Thyroid gland (tissue), 4 donors: ENCODE measurements around the gene REV3L. TPM values are rescaled to one million over a fixed set of nuclear protein-coding genes. Genes with fewer than 3 reads are reported as not detected.
A peak's percentile ranks its signal among the peaks of the same experiment; 100 is the strongest.

Experiments used
- DNase-seq, 2 donors: peaks; one replicate each; pipeline ENCODE4 v3.0.0-alpha.2; 2019
- H3K27ac ChIP-seq, 3 donors: fragments of 200-600 bp; sonication (generic); 1 replicate in 2 of 3; 2 replicates in 1 of 3; pipeline ENCODE4 v1.5.1; 2016 to 2019; ENCODE audit warnings: mild to moderate bottlenecking in 1 of 3, moderate library complexity in 1 of 3
- H3K27me3 ChIP-seq: fragments of 200-600 bp; sonication (generic); one replicate; pipeline ENCODE4 v1.5.1; 2019
- H3K36me3 ChIP-seq, 2 donors: fragments of 200-600 bp; sonication (generic); one replicate each; pipeline ENCODE4 v1.5.1; 2016 to 2019
- H3K4me1 ChIP-seq, 2 donors: fragments of 200-600 bp; sonication (generic); one replicate each; pipeline ENCODE4 v1.5.1; 2017 to 2019
- H3K4me3 ChIP-seq, 3 donors: fragments of 200-600 bp; sonication (generic); replicated peaks in 1 of 3; 1 replicate in 2 of 3; 2 replicates in 1 of 3; pipeline ENCODE4 v1.5.1; 2016; ENCODE audit warnings: mild to moderate bottlenecking in 1 of 3
- H3K9me3 ChIP-seq: fragments of 200-600 bp; sonication (generic); one replicate; pipeline ENCODE4 v1.5.1; 2017
- CTCF ChIP-seq, 6 experiments: fragments of 200-600 bp in 3 of 6; fragments of 450-650 bp in 3 of 6; sonication (generic) in 3 of 6; IDR thresholded peaks; one replicate each; pipeline ENCODE4 v1.5.1; 2016 to 2019; ENCODE audit warnings: antibody characterized with exemption in 6 of 6, mild to moderate bottlenecking in 2 of 6, inconsistent platforms in 1 of 6, moderate library complexity in 1 of 6
- POLR2A ChIP-seq, 2 donors: fragments of 450-650 bp; IDR thresholded peaks; one replicate each; pipeline ENCODE4 v1.6.1; 2017; ENCODE audit warnings: antibody characterized with exemption in 2 of 2, mild to moderate bottlenecking in 2 of 2, moderate library complexity in 1 of 2
- WGBS, 2 donors: methylation state at CpG; one replicate each; pipeline ENCODE4 v1.1.5; 2017; 5-methylcytosine and 5-hydroxymethylcytosine counted together
- intact Hi-C: fragments of 100-400 bp; cut with DNase I; formaldehyde crosslinking; loops from one replicate; pipeline ENCODE4 v1.15.1; 2023
- total RNA-seq, 4 donors: library from RNA; depleted of rRNA; stranded (reverse); fragments of >200 nt; gene quantifications; one replicate each; pipeline ENCODE4 v1.2.3, GENCODE V29; 2016

Gene REV3L
- total RNA-seq, 4 donors from 2014 or later: 38.2 to 73.5 (median 60.0) TPM

DNA sequence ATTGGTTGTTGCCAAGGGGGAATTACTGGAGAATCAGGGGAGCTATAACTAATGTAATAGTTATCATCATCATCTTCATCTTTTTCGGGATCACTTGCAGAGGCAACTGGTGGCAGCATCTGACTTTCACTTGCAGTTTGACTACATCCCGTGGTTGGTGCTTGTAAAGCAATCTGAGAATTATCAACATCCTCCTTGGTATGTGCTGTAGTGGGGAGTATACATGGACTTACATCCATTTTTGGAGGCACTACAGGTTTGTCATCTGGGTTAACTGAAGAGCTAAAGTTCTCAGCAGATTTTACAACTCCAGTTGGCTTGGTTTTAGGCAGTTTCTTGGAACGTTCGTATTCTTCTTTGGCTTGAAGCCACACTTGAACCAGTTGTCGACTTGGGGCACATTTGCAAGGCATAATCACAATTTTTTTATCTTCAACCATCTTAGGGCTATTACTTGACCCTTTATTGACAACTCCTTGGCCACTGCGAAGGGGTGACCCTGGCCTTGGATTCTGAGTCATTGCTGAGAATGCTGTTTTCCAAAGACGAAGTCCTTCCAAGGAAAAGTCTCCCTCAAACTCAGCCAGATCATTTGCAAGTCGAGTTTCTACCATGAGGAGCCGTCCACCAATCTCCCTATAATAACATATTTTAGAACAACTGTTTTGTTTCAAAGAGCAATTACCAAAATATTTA lies 115.5 kb downstream of the REV3L start:
- H3K27ac ChIP-seq: no peak overlapping the region
- 77 to 80% methylated on average over 9 of the region's 9 CpGs for WGBS, 2 donors
- no peaks in the 10 kb centered on the region for H3K9me3 ChIP-seq
- no peak for DNase-seq
- TF ChIP-seq POLR2A (IDR thresholded peaks at IDR 0.05) (no peak), CTCF (IDR thresholded peaks at IDR 0.05) (no peak)
- intact Hi-C loops: no loop called here
- no peaks in the 10 kb centered on the region for H3K4me1 ChIP-seq
- H3K36me3 ChIP-seq: no peaks in the 10 kb centered on the region
- no peak overlapping the region for H3K4me3 ChIP-seq
- no peaks in the 10 kb centered on the region for H3K27me3 ChIP-seq

DNA sequence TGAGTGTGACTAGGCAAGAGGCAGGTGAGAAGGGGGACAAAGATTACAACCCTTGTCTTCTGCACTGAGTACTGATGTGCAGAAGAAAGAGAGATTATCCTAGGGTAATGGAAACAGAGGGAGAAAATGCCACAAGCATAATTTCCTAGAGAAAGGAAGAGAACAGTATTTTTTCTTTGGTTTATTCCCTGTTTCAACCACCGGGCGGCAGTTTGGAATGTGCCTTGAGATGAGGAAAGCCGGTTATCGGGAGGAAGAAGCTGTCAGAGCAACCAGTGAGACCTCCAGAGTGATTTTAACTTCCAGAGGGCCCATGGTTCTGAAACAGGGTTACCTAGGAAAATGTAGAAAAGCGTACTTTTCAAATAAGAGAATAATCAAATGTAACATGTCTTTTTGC lies 121.4 kb downstream of the REV3L start:
- TF ChIP-seq CTCF (IDR thresholded peaks at IDR 0.05) (peak in 4 of 6 experiments; percentile 21 to 58 (median 52)), POLR2A (IDR thresholded peaks at IDR 0.05) (no peak)
- Histone ChIP-seq H3K27ac (no peak overlapping the region), H3K9me3 (no peaks in the 10 kb centered on the region), H3K36me3 (no peaks in the 10 kb centered on the region), H3K27me3 (no peaks in the 10 kb centered on the region), H3K4me3 (no peak overlapping the region), H3K4me1 (no peaks in the 10 kb centered on the region)
- intact Hi-C loops: no loop called here
- WGBS, 2 donors: 48 to 53% methylated on average over 5 of the region's 5 CpGs
- DNase-seq: peak; percentile 37 to 58

DNA sequence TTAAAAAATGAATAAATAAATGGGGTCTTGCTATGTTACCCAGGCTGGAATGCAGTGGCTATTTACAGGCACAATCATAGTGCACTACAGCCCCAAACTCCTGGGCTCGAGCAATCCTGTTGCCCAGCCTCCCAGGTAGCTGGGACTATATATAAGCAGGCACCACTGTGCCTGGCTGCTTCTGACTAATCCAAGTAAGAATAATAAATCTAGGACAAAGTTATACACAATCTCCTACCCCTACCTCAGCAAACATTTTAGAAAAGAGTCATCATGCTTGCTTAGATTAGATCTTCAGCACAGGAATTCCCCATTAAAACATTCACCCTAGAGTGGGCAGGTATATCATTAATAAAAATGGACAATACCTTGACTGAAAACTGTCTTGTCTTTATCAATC lies 124.6 kb downstream of the REV3L start:
- intact Hi-C loops: no loop called here
- H3K4me1 ChIP-seq: no peaks in the 10 kb centered on the region
- no peak overlapping the region for H3K4me3 ChIP-seq
- WGBS, 2 donors: 85 to 96% methylated on average over 1 of the region's 1 CpG
- no peaks in the 10 kb centered on the region for H3K36me3 ChIP-seq
- TF ChIP-seq POLR2A (IDR thresholded peaks at IDR 0.05): no peak
- no peak for TF ChIP-seq CTCF (IDR thresholded peaks at IDR 0.05)
- no peaks in the 10 kb centered on the region for H3K27me3 ChIP-seq
- no peak for DNase-seq
- no peak overlapping the region for H3K27ac ChIP-seq
- no peaks in the 10 kb centered on the region for H3K9me3 ChIP-seq

DNA sequence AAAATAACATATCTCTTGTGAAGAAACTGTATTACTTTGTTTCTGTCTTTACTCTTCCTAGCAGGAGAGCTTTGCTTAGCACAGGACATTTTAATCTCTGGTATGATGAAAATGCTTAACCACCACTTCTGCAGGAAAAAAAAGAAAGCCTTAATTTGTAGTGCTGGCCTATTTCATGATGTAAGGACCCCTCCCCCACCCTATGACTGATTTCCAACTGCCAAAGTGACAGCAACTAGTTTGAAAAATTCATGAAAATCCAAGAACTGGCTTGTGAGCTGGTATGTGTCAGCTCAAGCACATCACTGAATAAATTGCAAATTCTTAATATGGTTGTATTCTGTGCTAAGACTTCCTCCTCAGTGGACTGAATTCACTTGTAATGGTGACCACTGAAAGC lies 125.3 kb downstream of the REV3L start:
- no peak for DNase-seq
- Histone ChIP-seq H3K9me3 (no peaks in the 10 kb centered on the region), H3K27ac (no peak overlapping the region), H3K27me3 (no peaks in the 10 kb centered on the region), H3K36me3 (no peaks in the 10 kb centered on the region), H3K4me1 (no peaks in the 10 kb centered on the region), H3K4me3 (no peak overlapping the region)
- intact Hi-C loops: no loop called here
- TF ChIP-seq CTCF (IDR thresholded peaks at IDR 0.05) (no peak), POLR2A (IDR thresholded peaks at IDR 0.05) (no peak)

GRCh38 chr6:111356551-111356950 lies 126.5 kb downstream of the REV3L start:
- no peaks in the 10 kb centered on the region for H3K36me3 ChIP-seq
- TF ChIP-seq CTCF (IDR thresholded peaks at IDR 0.05) (no peak), POLR2A (IDR thresholded peaks at IDR 0.05) (no peak)
- H3K4me1 ChIP-seq: no peaks in the 10 kb centered on the region
- intact Hi-C loops: no loop called here
- H3K27me3 ChIP-seq: no peaks in the 10 kb centered on the region
- no peaks in the 10 kb centered on the region for H3K9me3 ChIP-seq
- no peak for DNase-seq
- no peak overlapping the region for H3K27ac ChIP-seq
- no peak overlapping the region for H3K4me3 ChIP-seq
- 96 to 98% methylated on average over 1 of the region's 1 CpG for WGBS, 2 donors
